Measurements from ENCODE around the gene KCNH2. TPM values are rescaled to one million over a fixed set of nuclear protein-coding genes. Genes with fewer than 3 reads are reported as not detected.

Gene KCNH2
- total and polyA plus RNA-seq, 10 of the 15 experiments (the other 5 are each of a cell fraction or from before 2014, with no cell fraction given) = 0.04 to 0.24 (median 0.17) TPM; not detected in 6

DNA sequence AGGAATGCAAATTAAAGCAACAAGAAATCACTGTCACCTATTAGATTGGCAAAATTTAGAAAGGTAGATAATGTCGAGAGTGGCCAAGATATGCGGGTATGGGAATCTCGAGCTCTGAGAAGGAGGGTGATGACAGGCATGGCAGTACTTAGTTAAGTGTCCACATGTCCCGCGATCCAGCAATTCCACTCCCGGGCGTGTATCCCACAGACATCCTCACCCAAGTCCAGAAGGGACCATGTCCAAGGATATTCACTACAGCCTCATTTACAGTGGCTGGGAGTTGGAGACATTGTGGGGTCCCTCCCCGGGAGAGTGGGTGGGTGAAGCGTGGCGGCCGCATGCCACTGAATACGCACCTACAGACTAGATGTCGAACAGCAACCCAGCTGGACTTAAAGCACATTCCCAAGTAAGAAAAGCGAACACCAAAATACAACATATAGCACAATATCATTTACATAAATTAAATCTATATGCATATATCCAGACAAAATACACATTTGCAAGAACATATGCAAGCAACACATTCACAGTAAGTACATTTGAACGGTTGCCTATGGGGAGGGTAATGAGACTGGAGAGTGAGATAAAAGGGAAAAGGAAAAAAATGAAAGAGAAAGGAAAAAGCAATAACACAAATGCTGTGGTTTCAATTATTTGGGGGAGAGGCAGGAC, 9.9 kb downstream of the KCNH2 start (continued):
- no peak for TF ChIP-seq PKNOX1 (IDR thresholded peaks at IDR 0.05)
- TF ChIP-seq, protein P1, sequence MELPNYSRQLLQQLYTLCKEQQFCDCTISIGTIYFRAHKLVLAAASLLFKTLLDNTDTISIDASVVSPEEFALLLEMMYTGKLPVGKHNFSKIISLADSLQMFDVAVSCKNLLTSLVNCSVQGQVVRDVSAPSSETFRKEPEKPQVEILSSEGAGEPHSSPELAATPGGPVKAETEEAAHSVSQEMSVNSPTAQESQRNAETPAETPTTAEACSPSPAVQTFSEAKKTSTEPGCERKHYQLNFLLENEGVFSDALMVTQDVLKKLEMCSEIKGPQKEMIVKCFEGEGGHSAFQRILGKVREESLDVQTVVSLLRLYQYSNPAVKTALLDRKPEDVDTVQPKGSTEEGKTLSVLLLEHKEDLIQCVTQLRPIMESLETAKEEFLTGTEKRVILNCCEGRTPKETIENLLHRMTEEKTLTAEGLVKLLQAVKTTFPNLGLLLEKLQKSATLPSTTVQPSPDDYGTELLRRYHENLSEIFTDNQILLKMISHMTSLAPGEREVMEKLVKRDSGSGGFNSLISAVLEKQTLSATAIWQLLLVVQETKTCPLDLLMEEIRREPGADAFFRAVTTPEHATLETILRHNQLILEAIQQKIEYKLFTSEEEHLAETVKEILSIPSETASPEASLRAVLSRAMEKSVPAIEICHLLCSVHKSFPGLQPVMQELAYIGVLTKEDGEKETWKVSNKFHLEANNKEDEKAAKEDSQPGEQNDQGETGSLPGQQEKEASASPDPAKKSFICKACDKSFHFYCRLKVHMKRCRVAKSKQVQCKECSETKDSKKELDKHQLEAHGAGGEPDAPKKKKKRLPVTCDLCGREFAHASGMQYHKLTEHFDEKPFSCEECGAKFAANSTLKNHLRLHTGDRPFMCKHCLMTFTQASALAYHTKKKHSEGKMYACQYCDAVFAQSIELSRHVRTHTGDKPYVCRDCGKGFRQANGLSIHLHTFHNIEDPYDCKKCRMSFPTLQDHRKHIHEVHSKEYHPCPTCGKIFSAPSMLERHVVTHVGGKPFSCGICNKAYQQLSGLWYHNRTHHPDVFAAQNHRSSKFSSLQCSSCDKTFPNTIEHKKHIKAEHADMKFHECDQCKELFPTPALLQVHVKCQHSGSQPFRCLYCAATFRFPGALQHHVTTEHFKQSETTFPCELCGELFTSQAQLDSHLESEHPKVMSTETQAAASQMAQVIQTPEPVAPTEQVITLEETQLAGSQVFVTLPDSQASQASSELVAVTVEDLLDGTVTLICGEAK (IDR thresholded peaks at IDR 0.05; ENCODE audit: borderline replicate concordance) = no peak
- TF ChIP-seq USF1 (IDR thresholded peaks at IDR 0.05; ENCODE audit: borderline replicate concordance, extremely low read length, insufficient read depth, low read depth, low read length) = no peak
- TF ChIP-seq WRNIP1 (IDR thresholded peaks at IDR 0.05; ENCODE audit: borderline replicate concordance, low read depth, low read length) = no peak
- TF ChIP-seq PRDM15 (CRISPR knock-in tag; IDR thresholded peaks at IDR 0.05) = no peak
